IPS DF 4.7 (cell line): ENCODE results near the gene HSCB.
"Not testable (repeated sequence)": the region's sequence is repeated elsewhere in the genome, so short reads cannot be mapped to it uniquely, and the experiment has no call there.

Experiments
- DNase-seq: peaks from one replicate; pipeline ENCODE4 v3.0.0-alpha.2; 2013; ENCODE audit warnings: low spot score; ENCODE audit errors: extremely low read depth

The HSCB gene

GRCh38 chr22:28738876-28739275 lies 3.0 kb upstream of the HSCB start:
- DNase-seq: not testable (repeated sequence)

- no peak for DNase-seq
These were observed 547 bp upstream of the HSCB start for GRCh38 chr22:28741200-28741784.

- peak; percentile 87 for DNase-seq
These were observed 723 bp downstream of the HSCB start for GRCh38 chr22:28742562-28742962.

- DNase-seq: no peak
These were observed 2.0 kb downstream of the HSCB start for GRCh38 chr22:28743852-28744251.

- DNase-seq: no peak
These were observed 8.6 kb downstream of the HSCB start for GRCh38 chr22:28750471-28750881.

- not testable (repeated sequence) for DNase-seq
These were observed 12.7 kb downstream of the HSCB start for GRCh38 chr22:28754512-28754911.

GRCh38 chr22:28759861-28760560 lies 18.2 kb downstream of the HSCB start:
- DNase-seq: peak; percentile 93

GRCh38 chr22:28761449-28761755 lies 19.6 kb downstream of the HSCB start:
- no peak for DNase-seq

GRCh38 chr22:28762000-28762399 lies 20.2 kb downstream of the HSCB start:
- not testable (repeated sequence) for DNase-seq

- no peak for DNase-seq
These were observed 24.8 kb downstream of the HSCB start for GRCh38 chr22:28766628-28767027.

- no peak for DNase-seq
These were observed 27.0 kb downstream of the HSCB start for GRCh38 chr22:28768701-28769393.

- DNase-seq: no peak
These were observed 27.7 kb downstream of the HSCB start for GRCh38 chr22:28769394-28770085.

- DNase-seq: no peak
These were observed 29.5 kb downstream of the HSCB start for GRCh38 chr22:28771195-28771791.

- no peak for DNase-seq
These were observed 31.0 kb downstream of the HSCB start, which contains the start of gene CCDC117 for GRCh38 chr22:28772633-28773460. TSS of gene CCDC117 (plus strand) at chr22:28772695. CDS start at chr22:28772850, 155 bp downstream.

- DNase-seq: no peak
These were observed 31.6 kb downstream of the HSCB start for GRCh38 chr22:28773461-28773867.

GRCh38 chr22:28774378-28774777 lies 32.5 kb downstream of the HSCB start:
- no peak for DNase-seq

GRCh38 chr22:28779833-28780232 lies 38.0 kb downstream of the HSCB start:
- no peak for DNase-seq

GRCh38 chr22:28780296-28780695 lies 38.5 kb downstream of the HSCB start:
- DNase-seq: no peak

GRCh38 chr22:28783786-28784671 lies 42.2 kb downstream of the HSCB start:
- DNase-seq: no peak

GRCh38 chr22:28788601-28789000 lies 46.8 kb downstream of the HSCB start:
- DNase-seq: no peak
